Stomach (tissue), 4 donors: ENCODE data around the gene SUPT3H.

Experiments
- POLR2AphosphoS5 ChIP-seq, 3 donors: sonication (generic); formaldehyde crosslinking; IDR thresholded peaks; one replicate each; pipeline ENCODE4 v1.6.1; 2016; ENCODE audit warnings: antibody characterized with exemption in 3 of 3
- TF ChIP-seq, protein P1 (sequence below), 7 experiments: fragments of 450-650 bp in 4 of 7; fragments of 200-600 bp in 3 of 7; sonication (generic) in 3 of 7; IDR thresholded peaks; one replicate each; pipeline ENCODE4 v1.5.1; 2016 to 2019; ENCODE audit warnings: antibody characterized with exemption in 7 of 7, control low read depth in 2 of 7, mild to moderate bottlenecking in 1 of 7

DNA sequence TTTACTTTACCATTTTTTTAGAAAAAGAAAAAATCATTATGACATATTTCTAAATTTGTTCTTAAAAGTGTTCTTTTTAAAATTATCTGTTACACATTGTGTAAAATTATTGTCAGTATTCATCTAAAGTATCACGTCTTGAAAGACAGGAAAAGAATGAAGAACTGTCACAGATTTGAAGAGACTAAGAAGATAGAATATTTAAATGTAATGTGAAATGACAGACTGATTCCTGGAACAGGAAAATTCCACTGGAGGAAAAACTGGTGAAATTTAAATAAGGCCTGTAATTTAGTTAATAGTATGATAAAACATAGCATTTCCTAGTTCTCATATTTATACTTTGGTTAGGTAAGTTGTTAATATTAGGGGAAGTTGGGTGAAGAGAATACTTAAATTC, 102.4 kb downstream of the SUPT3H start:
- TF ChIP-seq, protein P1, sequence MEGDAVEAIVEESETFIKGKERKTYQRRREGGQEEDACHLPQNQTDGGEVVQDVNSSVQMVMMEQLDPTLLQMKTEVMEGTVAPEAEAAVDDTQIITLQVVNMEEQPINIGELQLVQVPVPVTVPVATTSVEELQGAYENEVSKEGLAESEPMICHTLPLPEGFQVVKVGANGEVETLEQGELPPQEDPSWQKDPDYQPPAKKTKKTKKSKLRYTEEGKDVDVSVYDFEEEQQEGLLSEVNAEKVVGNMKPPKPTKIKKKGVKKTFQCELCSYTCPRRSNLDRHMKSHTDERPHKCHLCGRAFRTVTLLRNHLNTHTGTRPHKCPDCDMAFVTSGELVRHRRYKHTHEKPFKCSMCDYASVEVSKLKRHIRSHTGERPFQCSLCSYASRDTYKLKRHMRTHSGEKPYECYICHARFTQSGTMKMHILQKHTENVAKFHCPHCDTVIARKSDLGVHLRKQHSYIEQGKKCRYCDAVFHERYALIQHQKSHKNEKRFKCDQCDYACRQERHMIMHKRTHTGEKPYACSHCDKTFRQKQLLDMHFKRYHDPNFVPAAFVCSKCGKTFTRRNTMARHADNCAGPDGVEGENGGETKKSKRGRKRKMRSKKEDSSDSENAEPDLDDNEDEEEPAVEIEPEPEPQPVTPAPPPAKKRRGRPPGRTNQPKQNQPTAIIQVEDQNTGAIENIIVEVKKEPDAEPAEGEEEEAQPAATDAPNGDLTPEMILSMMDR (IDR thresholded peaks at IDR 0.05), result no peak
- TF ChIP-seq POLR2AphosphoS5 (IDR thresholded peaks at IDR 0.05), result no peak
